ENCODE results near the gene ST6GAL2.

- TF ChIP-seq CTCF (conservative IDR thresholded peaks at IDR 0.05) (no peak), EZH2 (IDR thresholded peaks at IDR 0.05; ENCODE audit: low read depth) (no peak)
Measured at GRCh38 chr2:106828119-106828518, 57.8 kb downstream of the ST6GAL2 start.
